ENCODE data around the gene SH3GLB2. TPM values are rescaled to one million over a fixed set of nuclear protein-coding genes. Genes with fewer than 3 reads are reported as not detected.

SH3GLB2 gene
- total and polyA plus RNA-seq, 4 donors, result 5.0 to 26.9 (median 18.3) TPM

GRCh38 chr9:129030191-129030590 is 2.1 kb upstream of the SH3GLB2 start:
- H3K9me3 ChIP-seq (ENCODE audit: control insufficient read depth in 4 of 4, low read length in 3 of 4), result no peaks in the 10 kb centered on the region
- peaks cover 0 to 13% (median 9%) of the 10 kb centered on the region in 4 donors for H3K4me1 ChIP-seq (ENCODE audit: control insufficient read depth in 4 of 4, insufficient read depth in 4 of 4, low read length in 3 of 4)
- H3K9ac ChIP-seq (ENCODE audit: low read depth in 1 of 2, low read length in 2 of 2), result no peak overlapping the region
- no peak for DNase-seq (ENCODE audit: low spot score)
- H3K27ac ChIP-seq (ENCODE audit: low read depth in 1 of 2, low read length in 2 of 2), result no peak overlapping the region
- H3K36me3 ChIP-seq (ENCODE audit: control insufficient read depth in 4 of 4, insufficient read depth in 3 of 4, low read depth in 1 of 4, low read length in 3 of 4), result no peaks in the 10 kb centered on the region
- TF ChIP-seq EGR1 (IDR thresholded peaks at IDR 0.05; ENCODE audit: low read depth in 2 of 2) (no peak), SP1 (IDR thresholded peaks at IDR 0.05) (no peak), RAD21 (IDR thresholded peaks at IDR 0.05) (no peak), HNF4G (IDR thresholded peaks at IDR 0.05) (no peak), REST (IDR thresholded peaks at IDR 0.05) (no peak), FOXA2 (IDR thresholded peaks at IDR 0.05) (no peak), HNF4A (conservative IDR thresholded peaks at IDR 0.05) (no peak), JUND (IDR thresholded peaks at IDR 0.05) (no peak), CTCF (IDR thresholded peaks at IDR 0.05; ENCODE audit: low read depth, low read length, missing input control) (no peak), ATF3 (IDR thresholded peaks at IDR 0.05) (no peak), MAX (IDR thresholded peaks at IDR 0.05) (no peak), NR2F2 (IDR thresholded peaks at IDR 0.05) (no peak), RXRA (IDR thresholded peaks at IDR 0.05) (no peak), FOXA1 (IDR thresholded peaks at IDR 0.05) (no peak), TAF1 (conservative IDR thresholded peaks at IDR 0.05) (no peak), ZBTB33 (IDR thresholded peaks at IDR 0.05) (no peak), YY1 (IDR thresholded peaks at IDR 0.05) (no peak)
- no peak overlapping the region for H3K4me3 ChIP-seq (ENCODE audit: low read depth in 1 of 3, low read length in 3 of 3)
- no peaks in the 10 kb centered on the region for H3K27me3 ChIP-seq (ENCODE audit: control insufficient read depth in 4 of 4, insufficient read depth in 4 of 4, low read length in 3 of 4)

GRCh38 chr9:129027685-129028191 is 393 bp downstream of the SH3GLB2 start:
- H3K4me3 ChIP-seq (ENCODE audit: low read depth in 1 of 3, low read length in 3 of 3), result peak overlapping the region; percentile 43 to 76 (median 53)
- H3K36me3 ChIP-seq (ENCODE audit: control insufficient read depth in 4 of 4, insufficient read depth in 3 of 4, low read depth in 1 of 4, low read length in 3 of 4), result no peaks in the 10 kb centered on the region
- WGBS, result 2% methylated on average over 47 of the region's 47 CpGs
- H3K27me3 ChIP-seq (ENCODE audit: control insufficient read depth in 4 of 4, insufficient read depth in 4 of 4, low read length in 3 of 4), result no peaks in the 10 kb centered on the region
- no peak overlapping the region for H3K27ac ChIP-seq (ENCODE audit: low read depth in 1 of 2, low read length in 2 of 2)
- H3K9ac ChIP-seq (ENCODE audit: low read depth in 1 of 2, low read length in 2 of 2), result peak overlapping the region in 1 of 2 donors; percentile 20
- H3K9me3 ChIP-seq (ENCODE audit: control insufficient read depth in 4 of 4, low read length in 3 of 4), result no peaks in the 10 kb centered on the region
- peaks cover 0 to 13% (median 9%) of the 10 kb centered on the region in 4 donors for H3K4me1 ChIP-seq (ENCODE audit: control insufficient read depth in 4 of 4, insufficient read depth in 4 of 4, low read length in 3 of 4)
- DNase-seq (ENCODE audit: low spot score), result no peak
- TF ChIP-seq FOXA1 (IDR thresholded peaks at IDR 0.05), result no peak
- no peak for TF ChIP-seq HNF4A (conservative IDR thresholded peaks at IDR 0.05)
- TF ChIP-seq MAX (IDR thresholded peaks at IDR 0.05), result no peak
- no peak for TF ChIP-seq EGR1 (IDR thresholded peaks at IDR 0.05; ENCODE audit: low read depth in 2 of 2)
- no peak for TF ChIP-seq RAD21 (IDR thresholded peaks at IDR 0.05)
- no peak for TF ChIP-seq SP1 (IDR thresholded peaks at IDR 0.05)
- no peak for TF ChIP-seq ZBTB33 (IDR thresholded peaks at IDR 0.05)
- no peak for TF ChIP-seq REST (IDR thresholded peaks at IDR 0.05)
- no peak for TF ChIP-seq FOXA2 (IDR thresholded peaks at IDR 0.05)
- no peak for TF ChIP-seq GABPA (IDR thresholded peaks at IDR 0.05 in 1 of 2, conservative IDR thresholded peaks at IDR 0.05 in 1 of 2)

All from liver (tissue), 9 donors.